HepG2 (cell line): Measurements from ENCODE around the gene SPEM2. TPM values are rescaled to one million over a fixed set of nuclear protein-coding genes. Genes with fewer than 3 reads are reported as not detected.
A peak's percentile ranks its signal among the peaks of the same experiment; 100 is the strongest.

Experiments
- ARHGAP35 ChIP-seq: sonication (generic); formaldehyde crosslinking; IDR thresholded peaks from 2 replicates; pipeline ENCODE4 v1.9.0; 2022; ENCODE audit warnings: mild to moderate bottlenecking, inconsistent platforms, moderate library complexity, missing genetic modification reagents, borderline replicate concordance
- ASH2L ChIP-seq: fragments of 300-600, 200-600 bp; sonication (generic); IDR thresholded peaks from 2 replicates; pipeline ENCODE4 v1.7.0; 2017; ENCODE audit warnings: low read depth, mild to moderate bottlenecking, moderate library complexity, mixed read lengths, low read length; ENCODE audit not compliant: insufficient read length
- ATRX ChIP-seq: sonication (generic); formaldehyde crosslinking; IDR thresholded peaks from 2 replicates; pipeline ENCODE4 v1.4.0; 2020; ENCODE audit warnings: missing genetic modification reagents, borderline replicate concordance
- HNRNPLL ChIP-seq: fragments of 200-400 bp; formaldehyde crosslinking; IDR thresholded peaks from 2 replicates; pipeline ENCODE4 v1.6.1; 2017; ENCODE audit warnings: mild to moderate bottlenecking, low read depth, low read length; ENCODE audit not compliant: poor library complexity, severe bottlenecking
- HOXA5 ChIP-seq: sonication (generic); formaldehyde crosslinking; IDR thresholded peaks from 2 replicates; pipeline ENCODE4 v1.4.0; 2020; ENCODE audit warnings: missing genetic modification reagents
- MAFK ChIP-seq, 2 experiments: IDR thresholded peaks in 1 of 2; conservative IDR thresholded peaks in 1 of 2; 2 replicates each; pipeline ENCODE4 v1.6.1; 2011; ENCODE audit warnings: improper control_type of control experiment in 2 of 2, low read length in 2 of 2
- MIXL1 ChIP-seq: IDR thresholded peaks from 2 replicates; pipeline ENCODE4 v1.6.1; 2016
- MTA1 ChIP-seq: sonication (generic); formaldehyde crosslinking; IDR thresholded peaks from 2 replicates; pipeline ENCODE4 v1.4.0; 2020; ENCODE audit warnings: missing genetic modification reagents, mild to moderate bottlenecking, borderline replicate concordance
- NBN ChIP-seq: fragments of 450-650 bp; conservative IDR thresholded peaks from 2 replicates; pipeline ENCODE4 v1.6.1; 2017
- NFE2 ChIP-seq: sonication (generic); formaldehyde crosslinking; IDR thresholded peaks from 2 replicates; pipeline ENCODE4 v1.4.0; 2020; ENCODE audit warnings: missing genetic modification reagents
- SPEN ChIP-seq: sonication (generic); formaldehyde crosslinking; IDR thresholded peaks from 2 replicates; pipeline ENCODE4 v1.5.1; 2020; ENCODE audit warnings: low read depth, mild to moderate bottlenecking, missing genetic modification reagents
- SUZ12 ChIP-seq: fragments of 150-350 bp; IDR thresholded peaks from 2 replicates; pipeline ENCODE4 v1.6.1; 2014; ENCODE audit warnings: low read depth, low read length
- ZFY ChIP-seq: sonication (generic); formaldehyde crosslinking; IDR thresholded peaks from 2 replicates; pipeline ENCODE4 v1.4.0; 2020; ENCODE audit warnings: missing genetic modification reagents
- ZMAT3 ChIP-seq: sonication (generic); formaldehyde crosslinking; conservative IDR thresholded peaks from 2 replicates; pipeline ENCODE4 v1.7.0; 2021; ENCODE audit warnings: missing genetic modification reagents
- ZNF136 ChIP-seq: sonication (generic); formaldehyde crosslinking; IDR thresholded peaks from 2 replicates; pipeline ENCODE4 v1.8.1; 2022; ENCODE audit warnings: low read depth, mild to moderate bottlenecking, moderate library complexity, missing genetic modification reagents
- ZNF331 ChIP-seq: sonication (generic); formaldehyde crosslinking; IDR thresholded peaks from 2 replicates; pipeline ENCODE4 v1.4.0; 2020; ENCODE audit warnings: missing genetic modification reagents
- ZNF432 ChIP-seq: sonication (generic); formaldehyde crosslinking; IDR thresholded peaks from 2 replicates; pipeline ENCODE4 v1.5.0; 2020; ENCODE audit warnings: missing genetic modification reagents, mild to moderate bottlenecking, borderline replicate concordance
- ZNF556 ChIP-seq: sonication (generic); formaldehyde crosslinking; IDR thresholded peaks from 2 replicates; pipeline ENCODE4 v1.4.0; 2020; ENCODE audit warnings: mild to moderate bottlenecking, missing genetic modification reagents, borderline replicate concordance
- ZNF746 ChIP-seq: sonication (generic); formaldehyde crosslinking; IDR thresholded peaks from 2 replicates; pipeline ENCODE4 v1.8.0; 2022; ENCODE audit warnings: mild to moderate bottlenecking, missing genetic modification reagents
- ZNF788 ChIP-seq: sonication (generic); formaldehyde crosslinking; IDR thresholded peaks from 2 replicates; pipeline ENCODE4 v1.5.0; 2020; ENCODE audit warnings: mild to moderate bottlenecking, missing genetic modification reagents, borderline replicate concordance
- ZNF790 ChIP-seq: sonication (generic); formaldehyde crosslinking; IDR thresholded peaks from 2 replicates; pipeline ENCODE4 v1.8.0; 2022; ENCODE audit warnings: missing genetic modification reagents, mild to moderate bottlenecking, borderline replicate concordance
- polyA plus RNA-seq, 8 experiments: library from polyadenylated mRNA; depleted of rRNA in 3 of 8; stranded (reverse) in 7 of 8; unstranded in 1 of 8; fragments of >200 nt; fragmentation: Illumina TruSeq in 4 of 8; extraction: Trizol in 4 of 8; gene quantifications; 2 replicates each; pipeline versions ENCODE4 v1.2.1 to v1.2.3, GENCODE V29; 2011 to 2016; ENCODE audit warnings: low read depth in 4 of 8, missing spikeins in 1 of 8, mixed read lengths in 1 of 8; ENCODE audit not compliant: insufficient read depth in 1 of 8
- total RNA-seq, 5 experiments: library from RNA; depleted of rRNA; stranded (reverse); fragments of >200 nt; fragmentation: Illumina TruSeq; extraction: Trizol; gene quantifications; 2 replicates each; pipeline ENCODE4 v1.2.3, GENCODE V29; 2016; ENCODE audit warnings: low read depth in 1 of 5
- TF ChIP-seq, protein P1 (sequence below): sonication (generic); formaldehyde crosslinking; IDR thresholded peaks from 2 replicates; pipeline ENCODE4 v1.4.0; 2020; ENCODE audit warnings: missing genetic modification reagents
- TF ChIP-seq, protein P2 (sequence below), 2 experiments: IDR thresholded peaks; 2 replicates each; pipeline ENCODE4 v1.6.1; 2011 to 2012; ENCODE audit warnings: low read length in 2 of 2, borderline replicate concordance in 1 of 2, low read depth in 1 of 2, mild to moderate bottlenecking in 1 of 2, moderate library complexity in 1 of 2
- TF ChIP-seq, protein P3 (sequence below): sonication (generic); IDR thresholded peaks from 2 replicates; pipeline ENCODE4 v1.6.1; 2016; ENCODE audit warnings: low read depth, borderline replicate concordance

SPEM2 gene
- total and polyA plus RNA-seq, 2 of the 13 experiments (the other 11 are each of a cell fraction or from before 2014, with no cell fraction given) = not detected

- TF ChIP-seq SPEN (CRISPR knock-in tag) (0 out of 2 replicates have a peak, but pooled peaks have one; percentile 11), ATRX (no peak), ZNF790 (CRISPR knock-in tag) (0 out of 2 replicates have a peak, but pooled peaks have one; percentile 41), ZFY (CRISPR knock-in tag) (peak; percentile 87), NBN (no peak), MTA1 (CRISPR knock-in tag) (no peak), ZNF331 (CRISPR knock-in tag) (0 out of 2 replicates have a peak, but pooled peaks have one; percentile 27), ARHGAP35 (CRISPR knock-in tag) (no peak), ZNF746 (CRISPR knock-in tag) (no peak), ZMAT3 (CRISPR knock-in tag) (no peak; the same call in 1 of the 2 replicates), ASH2L (peak; percentile 52), ZNF432 (CRISPR knock-in tag) (no peak), MIXL1 (CRISPR knock-in tag) (no peak; the same call in 1 of the 2 replicates), HOXA5 (peak; percentile 87; the same call in 1 of the 2 replicates), ZNF788 (CRISPR knock-in tag) (peak; percentile 28; the same call in 1 of the 2 replicates), ZNF136 (CRISPR knock-in tag) (no peak), SUZ12 (no peak), ZNF556 (peak; percentile 16; the same call in 1 of the 2 replicates), MAFK (conservative IDR thresholded peaks at IDR 0.05 in 1 of 2, IDR thresholded peaks at IDR 0.05 in 1 of 2; ENCODE audit: low read length in 2 of 2) (no peak), NFE2 (CRISPR knock-in tag) (no peak), HNRNPLL (peak; percentile 79)
- TF ChIP-seq, protein P1, sequence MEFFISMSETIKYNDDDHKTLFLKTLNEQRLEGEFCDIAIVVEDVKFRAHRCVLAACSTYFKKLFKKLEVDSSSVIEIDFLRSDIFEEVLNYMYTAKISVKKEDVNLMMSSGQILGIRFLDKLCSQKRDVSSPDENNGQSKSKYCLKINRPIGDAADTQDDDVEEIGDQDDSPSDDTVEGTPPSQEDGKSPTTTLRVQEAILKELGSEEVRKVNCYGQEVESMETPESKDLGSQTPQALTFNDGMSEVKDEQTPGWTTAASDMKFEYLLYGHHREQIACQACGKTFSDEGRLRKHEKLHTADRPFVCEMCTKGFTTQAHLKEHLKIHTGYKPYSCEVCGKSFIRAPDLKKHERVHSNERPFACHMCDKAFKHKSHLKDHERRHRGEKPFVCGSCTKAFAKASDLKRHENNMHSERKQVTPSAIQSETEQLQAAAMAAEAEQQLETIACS (CRISPR knock-in tag) = no peak
- TF ChIP-seq, protein P2, sequence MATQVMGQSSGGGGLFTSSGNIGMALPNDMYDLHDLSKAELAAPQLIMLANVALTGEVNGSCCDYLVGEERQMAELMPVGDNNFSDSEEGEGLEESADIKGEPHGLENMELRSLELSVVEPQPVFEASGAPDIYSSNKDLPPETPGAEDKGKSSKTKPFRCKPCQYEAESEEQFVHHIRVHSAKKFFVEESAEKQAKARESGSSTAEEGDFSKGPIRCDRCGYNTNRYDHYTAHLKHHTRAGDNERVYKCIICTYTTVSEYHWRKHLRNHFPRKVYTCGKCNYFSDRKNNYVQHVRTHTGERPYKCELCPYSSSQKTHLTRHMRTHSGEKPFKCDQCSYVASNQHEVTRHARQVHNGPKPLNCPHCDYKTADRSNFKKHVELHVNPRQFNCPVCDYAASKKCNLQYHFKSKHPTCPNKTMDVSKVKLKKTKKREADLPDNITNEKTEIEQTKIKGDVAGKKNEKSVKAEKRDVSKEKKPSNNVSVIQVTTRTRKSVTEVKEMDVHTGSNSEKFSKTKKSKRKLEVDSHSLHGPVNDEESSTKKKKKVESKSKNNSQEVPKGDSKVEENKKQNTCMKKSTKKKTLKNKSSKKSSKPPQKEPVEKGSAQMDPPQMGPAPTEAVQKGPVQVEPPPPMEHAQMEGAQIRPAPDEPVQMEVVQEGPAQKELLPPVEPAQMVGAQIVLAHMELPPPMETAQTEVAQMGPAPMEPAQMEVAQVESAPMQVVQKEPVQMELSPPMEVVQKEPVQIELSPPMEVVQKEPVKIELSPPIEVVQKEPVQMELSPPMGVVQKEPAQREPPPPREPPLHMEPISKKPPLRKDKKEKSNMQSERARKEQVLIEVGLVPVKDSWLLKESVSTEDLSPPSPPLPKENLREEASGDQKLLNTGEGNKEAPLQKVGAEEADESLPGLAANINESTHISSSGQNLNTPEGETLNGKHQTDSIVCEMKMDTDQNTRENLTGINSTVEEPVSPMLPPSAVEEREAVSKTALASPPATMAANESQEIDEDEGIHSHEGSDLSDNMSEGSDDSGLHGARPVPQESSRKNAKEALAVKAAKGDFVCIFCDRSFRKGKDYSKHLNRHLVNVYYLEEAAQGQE (IDR thresholded peaks at IDR 0.05; ENCODE audit: borderline replicate concordance in 1 of 2, low read depth in 1 of 2, low read length in 2 of 2) = peak in 1 of 2 experiments; percentile 25; a peak in 1 of 4 replicates
- TF ChIP-seq, protein P3, sequence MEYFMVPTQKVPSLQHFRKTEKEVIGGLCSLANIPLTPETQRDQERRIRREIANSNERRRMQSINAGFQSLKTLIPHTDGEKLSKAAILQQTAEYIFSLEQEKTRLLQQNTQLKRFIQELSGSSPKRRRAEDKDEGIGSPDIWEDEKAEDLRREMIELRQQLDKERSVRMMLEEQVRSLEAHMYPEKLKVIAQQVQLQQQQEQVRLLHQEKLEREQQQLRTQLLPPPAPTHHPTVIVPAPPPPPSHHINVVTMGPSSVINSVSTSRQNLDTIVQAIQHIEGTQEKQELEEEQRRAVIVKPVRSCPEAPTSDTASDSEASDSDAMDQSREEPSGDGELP = no peak
These were observed 21.3 kb upstream of the SPEM2 start, which contains the start of gene TMEM256 (continued) for GRCh38 chr17:7403977-7404736.
